Measurements from ENCODE around the gene CHCHD2.
"Not testable (repeated sequence)": the region's sequence is repeated elsewhere in the genome, so short reads cannot be mapped to it uniquely, and the experiment has no call there.

GRCh38 chr7:56080726-56081435, 25.4 kb downstream of the CHCHD2 start:
- TF ChIP-seq, protein P1, sequence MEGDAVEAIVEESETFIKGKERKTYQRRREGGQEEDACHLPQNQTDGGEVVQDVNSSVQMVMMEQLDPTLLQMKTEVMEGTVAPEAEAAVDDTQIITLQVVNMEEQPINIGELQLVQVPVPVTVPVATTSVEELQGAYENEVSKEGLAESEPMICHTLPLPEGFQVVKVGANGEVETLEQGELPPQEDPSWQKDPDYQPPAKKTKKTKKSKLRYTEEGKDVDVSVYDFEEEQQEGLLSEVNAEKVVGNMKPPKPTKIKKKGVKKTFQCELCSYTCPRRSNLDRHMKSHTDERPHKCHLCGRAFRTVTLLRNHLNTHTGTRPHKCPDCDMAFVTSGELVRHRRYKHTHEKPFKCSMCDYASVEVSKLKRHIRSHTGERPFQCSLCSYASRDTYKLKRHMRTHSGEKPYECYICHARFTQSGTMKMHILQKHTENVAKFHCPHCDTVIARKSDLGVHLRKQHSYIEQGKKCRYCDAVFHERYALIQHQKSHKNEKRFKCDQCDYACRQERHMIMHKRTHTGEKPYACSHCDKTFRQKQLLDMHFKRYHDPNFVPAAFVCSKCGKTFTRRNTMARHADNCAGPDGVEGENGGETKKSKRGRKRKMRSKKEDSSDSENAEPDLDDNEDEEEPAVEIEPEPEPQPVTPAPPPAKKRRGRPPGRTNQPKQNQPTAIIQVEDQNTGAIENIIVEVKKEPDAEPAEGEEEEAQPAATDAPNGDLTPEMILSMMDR (IDR thresholded peaks at IDR 0.05; ENCODE audit: low read length): not testable (repeated sequence)
- TF ChIP-seq EZH2 (optimal IDR thresholded peaks at IDR 0.05; ENCODE audit: low read depth, low read length); EZH2phosphoT487 (IDR thresholded peaks at IDR 0.05; ENCODE audit: low read length): not testable (repeated sequence)
